ENCODE results near the gene NOVA1. TPM values are rescaled to one million over a fixed set of nuclear protein-coding genes. Genes with fewer than 3 reads are reported as not detected.

The NOVA1 gene
- total and polyA plus RNA-seq, 2 of the 13 experiments (the other 11 are each of a cell fraction or from before 2014, with no cell fraction given), result 0.13 TPM

GRCh38 chr14:26525085-26525484, 72.7 kb downstream of the NOVA1 start (continued):
- TF ChIP-seq ZNF207 (IDR thresholded peaks at IDR 0.05; ENCODE audit: borderline replicate concordance) (no peak), ZNF570 (CRISPR knock-in tag; IDR thresholded peaks at IDR 0.05; ENCODE audit: borderline replicate concordance) (no peak), CENPX (CRISPR knock-in tag; IDR thresholded peaks at IDR 0.05) (no peak), ZNF841 (CRISPR knock-in tag; IDR thresholded peaks at IDR 0.05; ENCODE audit: borderline replicate concordance) (no peak), ZNF121 (CRISPR knock-in tag; IDR thresholded peaks at IDR 0.05) (no peak), HHEX (CRISPR knock-in tag; IDR thresholded peaks at IDR 0.05) (no peak), NR1H2 (CRISPR knock-in tag; IDR thresholded peaks at IDR 0.05; ENCODE audit: borderline replicate concordance, low read depth) (no peak)

GRCh38 chr14:26522967-26523366, 74.9 kb downstream of the NOVA1 start:
- WGBS (ENCODE audit: low lambda C conversion rate), result 2% methylated on average over 2 of the region's 2 CpGs
- Histone ChIP-seq H3K36me3 (replicated peaks in 1 of 2; ENCODE audit: control insufficient read depth in 1 of 2, insufficient read depth in 2 of 2, low read length in 2 of 2) (no peaks in the 10 kb centered on the region), H3K4me2 (ENCODE audit: low read depth, low read length) (no peak overlapping the region), H3K79me2 (ENCODE audit: insufficient read depth, low read length) (no peaks in the 10 kb centered on the region), H3K4me1 (ENCODE audit: insufficient read depth, low read length) (no peaks in the 10 kb centered on the region), H3K9ac (ENCODE audit: insufficient read depth, low read depth, low read length) (no peak overlapping the region), H4K20me1 (ENCODE audit: insufficient read depth, low read length) (no peaks in the 10 kb centered on the region), H3K27me3 (ENCODE audit: control insufficient read depth in 1 of 2, insufficient read depth in 2 of 2, low read length in 2 of 2) (no peaks in the 10 kb centered on the region), H3K4me3 (replicated peaks in 1 of 3; ENCODE audit: insufficient read depth in 1 of 3, low read depth in 2 of 3, low read length in 3 of 3) (no peak overlapping the region), H2AFZ (ENCODE audit: low read length) (no peak overlapping the region), H3K9me3 (ENCODE audit: low read length) (peaks cover 74% of the 10 kb centered on the region), H3K27ac (ENCODE audit: extremely low read length, insufficient read depth, low read length) (no peak overlapping the region)
- FAIRE-seq, result no peak
- no TSS peak for BruUV-seq (replicated peaks)
- no peak for ATAC-seq
- in situ Hi-C loops (cut with HindIII; ENCODE audit: extremely low pct_ligation_motif_present, low pct_unique_long_range_greater_than_20kb), result no loop called here
- CTCF ChIA-PET (ENCODE audit: low intra/inter-chr PET ratio, low total read pairs), result no interaction called here
- DNase-seq (ENCODE audit: low spot score), result no peak
- intact Hi-C loops (cut with micrococcal nuclease; ENCODE audit: unreplicated experiment), result no loop called here
- no peak for TF ChIP-seq MAFF (IDR thresholded peaks at IDR 0.05; ENCODE audit: low read depth, low read length)
- TF ChIP-seq PTBP1 (IDR thresholded peaks at IDR 0.05; ENCODE audit: low read depth, low read length, poor library complexity, severe bottlenecking), result no peak
- no peak for TF ChIP-seq SP2 (CRISPR knock-in tag; IDR thresholded peaks at IDR 0.05)
- TF ChIP-seq ZNF12 (CRISPR knock-in tag; IDR thresholded peaks at IDR 0.05), result no peak
- POLR2A ChIA-PET, result no interaction called here
